ENCODE data around the gene CAVIN3.

DNA sequence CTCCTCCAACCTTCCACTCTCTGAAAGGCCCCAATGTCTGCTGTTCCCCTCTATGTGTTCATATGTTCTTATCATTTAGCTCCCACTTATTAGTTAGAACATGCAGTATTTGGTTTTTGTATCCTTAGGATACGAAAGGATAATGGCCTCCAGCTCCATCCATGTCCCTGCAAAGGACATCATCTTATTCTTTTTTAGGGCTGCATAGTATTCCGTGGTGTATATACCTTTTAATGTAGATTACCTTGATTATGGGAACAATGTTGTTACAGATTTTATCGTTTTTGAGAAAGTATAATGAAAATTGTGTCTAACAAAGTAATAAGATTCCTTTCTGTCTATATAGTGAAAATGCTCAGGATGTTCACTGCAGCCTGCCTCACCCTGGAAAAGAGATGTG lies 16.0 kb upstream of the CAVIN3 start:
- TF ChIP-seq, protein P1, sequence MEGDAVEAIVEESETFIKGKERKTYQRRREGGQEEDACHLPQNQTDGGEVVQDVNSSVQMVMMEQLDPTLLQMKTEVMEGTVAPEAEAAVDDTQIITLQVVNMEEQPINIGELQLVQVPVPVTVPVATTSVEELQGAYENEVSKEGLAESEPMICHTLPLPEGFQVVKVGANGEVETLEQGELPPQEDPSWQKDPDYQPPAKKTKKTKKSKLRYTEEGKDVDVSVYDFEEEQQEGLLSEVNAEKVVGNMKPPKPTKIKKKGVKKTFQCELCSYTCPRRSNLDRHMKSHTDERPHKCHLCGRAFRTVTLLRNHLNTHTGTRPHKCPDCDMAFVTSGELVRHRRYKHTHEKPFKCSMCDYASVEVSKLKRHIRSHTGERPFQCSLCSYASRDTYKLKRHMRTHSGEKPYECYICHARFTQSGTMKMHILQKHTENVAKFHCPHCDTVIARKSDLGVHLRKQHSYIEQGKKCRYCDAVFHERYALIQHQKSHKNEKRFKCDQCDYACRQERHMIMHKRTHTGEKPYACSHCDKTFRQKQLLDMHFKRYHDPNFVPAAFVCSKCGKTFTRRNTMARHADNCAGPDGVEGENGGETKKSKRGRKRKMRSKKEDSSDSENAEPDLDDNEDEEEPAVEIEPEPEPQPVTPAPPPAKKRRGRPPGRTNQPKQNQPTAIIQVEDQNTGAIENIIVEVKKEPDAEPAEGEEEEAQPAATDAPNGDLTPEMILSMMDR (IDR thresholded peaks at IDR 0.05; ENCODE audit: low read length) = no peak
- no peak for TF ChIP-seq EZH2 (IDR thresholded peaks at IDR 0.05; ENCODE audit: borderline replicate concordance, low read length)
